Ovary (tissue), 9 donors: ENCODE measurements around the gene CNN1. TPM values are rescaled to one million over a fixed set of nuclear protein-coding genes. Genes with fewer than 3 reads are reported as not detected.

Experiments
- DNase-seq, 5 donors: peaks; one replicate each; pipeline ENCODE4 v3.0.0-alpha.2; 2019 to 2020
- H3K27ac ChIP-seq, 2 donors: fragments of 200-600 bp; one replicate each; pipeline versions ENCODE4 v1.5.1 to v1.8.0; 2019 to 2022
- H3K27me3 ChIP-seq: fragments of 200-600 bp; one replicate; pipeline ENCODE4 v1.8.0; 2022
- H3K36me3 ChIP-seq: fragments of 200-600 bp; sonication (generic); one replicate; pipeline ENCODE4 v1.5.1; 2019
- H3K4me1 ChIP-seq: one replicate; pipeline ENCODE4 v1.8.1; 2013; ENCODE audit warnings: mild to moderate bottlenecking, moderate library complexity; ENCODE audit not compliant: insufficient read depth
- H3K4me3 ChIP-seq: fragments of 200-600 bp; sonication (generic); one replicate; pipeline ENCODE4 v1.5.1; 2017
- H3K9me3 ChIP-seq, 2 donors: fragments of 200-600 bp in 1 of 2; sonication (generic) in 1 of 2; one replicate each; pipeline versions ENCODE4 v1.5.1 to v1.8.1; 2013 to 2019; ENCODE audit warnings: mild to moderate bottlenecking in 1 of 2, moderate library complexity in 1 of 2
- EP300 ChIP-seq: sonication (generic); formaldehyde crosslinking; IDR thresholded peaks from one replicate; pipeline ENCODE4 v1.6.1; 2017; ENCODE audit warnings: antibody characterized with exemption
- POLR2A ChIP-seq: fragments of 450-650 bp; IDR thresholded peaks from one replicate; pipeline ENCODE4 v1.6.1; 2017; ENCODE audit warnings: antibody characterized with exemption, mild to moderate bottlenecking, moderate library complexity
- WGBS, 3 donors: extraction: QIAGEN DNeasy Blood & Tissue Kit in 1 of 3; methylation state at CpG; one replicate each; pipeline versions ENCODE4 v1.1.5 to v1.1.7; 2013 to 2017; 5-methylcytosine and 5-hydroxymethylcytosine counted together
- intact Hi-C, 4 donors: fragments of 100-400 bp; cut with DNase I; formaldehyde crosslinking; loops; one replicate each; pipeline versions ENCODE4 v1.11.0 to v1.15.1; 2022 to 2023
- polyA plus RNA-seq, 2 donors: library from polyadenylated mRNA; stranded (reverse); fragments of 200-250 nt in 1 of 2; fragments of 350-450 nt in 1 of 2; fragmentation: Illumina TruSeq in 1 of 2; extraction: RNeasy Lipid Tissue Mini Kit (QIAGEN cat#74804) in 1 of 2; gene quantifications; one replicate each; pipeline ENCODE4 v1.2.3, GENCODE V29; 2013 to 2014
- total RNA-seq, 7 donors: library from RNA; depleted of rRNA in 2 of 7; stranded (reverse); fragments of >200 nt in 2 of 7; fragmentation: NEBNext Ultra II Directional in 3 of 7; extraction: Animal tissue kit (Norgen Biotek cat#: 25700) in 3 of 7; gene quantifications; one replicate each; pipeline versions ENCODE4 v1.1.0 to v1.2.4, GENCODE V29; 2016 to 2023
- TF ChIP-seq, protein P1 (sequence below), 3 donors: fragments of 450-650 bp in 2 of 3; fragments of 200-600 bp in 1 of 3; IDR thresholded peaks; one replicate each; pipeline versions ENCODE4 v1.5.1 to v1.8.0; 2016 to 2022; ENCODE audit warnings: antibody characterized with exemption in 3 of 3, mild to moderate bottlenecking in 1 of 3
- donor health status: DM: no; HTN: no; CAD: no; lungs with moderate emphysema.
- donor health status: DM: no; HTN: no; CAD: no.
- donor health status: Bipolar disorder and iron deficiency.
- donor health status: DM: yes; HTN: yes; CAD: no.
- donor health status: DM: no; HTN: no; CAD: no.
- donor health status: DM: yes; HTN: yes; CAD: no.

The CNN1 gene
- total and polyA plus RNA-seq, 9 donors: 13.9 to 725 (median 59.6) TPM

DNA sequence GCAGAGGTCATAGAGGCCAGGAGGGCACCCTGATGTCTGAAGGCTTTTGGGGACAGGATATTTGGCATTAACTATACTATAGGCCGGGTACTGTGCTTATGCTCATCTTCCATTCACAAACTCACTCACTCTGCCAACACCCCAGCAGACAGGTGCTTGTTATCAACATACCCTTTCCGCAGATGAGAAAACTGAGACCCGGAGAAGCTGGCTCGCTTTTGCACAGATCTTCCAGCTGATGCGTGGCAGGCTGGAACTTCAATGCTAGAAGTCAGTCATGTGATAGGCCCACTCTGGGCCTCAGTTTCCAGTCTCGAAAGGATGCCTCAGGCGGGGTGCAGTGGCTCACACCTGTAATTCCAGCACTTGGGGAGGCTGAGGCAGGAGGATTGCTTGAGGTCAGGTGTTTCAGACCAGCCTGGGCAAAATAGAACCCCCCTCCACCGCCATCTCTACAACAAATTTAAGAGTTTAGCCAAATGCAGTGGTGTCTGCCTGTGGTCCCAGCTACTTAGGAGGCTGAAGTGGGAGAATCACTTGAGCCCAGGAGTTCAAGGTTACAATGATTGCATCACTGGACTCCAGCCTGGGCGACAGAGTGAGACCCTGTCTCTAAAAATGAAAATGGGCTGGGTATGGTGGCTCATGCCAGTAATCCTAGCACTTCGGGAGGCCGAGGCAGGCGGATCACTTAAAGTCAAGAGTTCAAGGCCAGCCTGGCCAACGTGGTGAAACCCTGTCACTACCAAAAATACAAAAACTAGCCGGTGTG, 9.5 kb downstream of the CNN1 start:
- no peaks in the 10 kb centered on the region for H3K27me3 ChIP-seq
- H3K9me3 ChIP-seq: no peaks in the 10 kb centered on the region
- TF ChIP-seq, protein P1, sequence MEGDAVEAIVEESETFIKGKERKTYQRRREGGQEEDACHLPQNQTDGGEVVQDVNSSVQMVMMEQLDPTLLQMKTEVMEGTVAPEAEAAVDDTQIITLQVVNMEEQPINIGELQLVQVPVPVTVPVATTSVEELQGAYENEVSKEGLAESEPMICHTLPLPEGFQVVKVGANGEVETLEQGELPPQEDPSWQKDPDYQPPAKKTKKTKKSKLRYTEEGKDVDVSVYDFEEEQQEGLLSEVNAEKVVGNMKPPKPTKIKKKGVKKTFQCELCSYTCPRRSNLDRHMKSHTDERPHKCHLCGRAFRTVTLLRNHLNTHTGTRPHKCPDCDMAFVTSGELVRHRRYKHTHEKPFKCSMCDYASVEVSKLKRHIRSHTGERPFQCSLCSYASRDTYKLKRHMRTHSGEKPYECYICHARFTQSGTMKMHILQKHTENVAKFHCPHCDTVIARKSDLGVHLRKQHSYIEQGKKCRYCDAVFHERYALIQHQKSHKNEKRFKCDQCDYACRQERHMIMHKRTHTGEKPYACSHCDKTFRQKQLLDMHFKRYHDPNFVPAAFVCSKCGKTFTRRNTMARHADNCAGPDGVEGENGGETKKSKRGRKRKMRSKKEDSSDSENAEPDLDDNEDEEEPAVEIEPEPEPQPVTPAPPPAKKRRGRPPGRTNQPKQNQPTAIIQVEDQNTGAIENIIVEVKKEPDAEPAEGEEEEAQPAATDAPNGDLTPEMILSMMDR (IDR thresholded peaks at IDR 0.05): no peak
- no peak for TF ChIP-seq EP300
- no peak for TF ChIP-seq POLR2A
- no peaks in the 10 kb centered on the region for H3K36me3 ChIP-seq
- WGBS, 3 donors: 69 to 81% (median 74%) methylated on average over 14 of the region's 14 CpGs
- intact Hi-C loops: no loop called here
- no peak overlapping the region for H3K4me3 ChIP-seq
- DNase-seq: peak in 2 of 5 donors; percentile 18 to 26
- no peak overlapping the region for H3K27ac ChIP-seq
- no peaks in the 10 kb centered on the region for H3K4me1 ChIP-seq

DNA sequence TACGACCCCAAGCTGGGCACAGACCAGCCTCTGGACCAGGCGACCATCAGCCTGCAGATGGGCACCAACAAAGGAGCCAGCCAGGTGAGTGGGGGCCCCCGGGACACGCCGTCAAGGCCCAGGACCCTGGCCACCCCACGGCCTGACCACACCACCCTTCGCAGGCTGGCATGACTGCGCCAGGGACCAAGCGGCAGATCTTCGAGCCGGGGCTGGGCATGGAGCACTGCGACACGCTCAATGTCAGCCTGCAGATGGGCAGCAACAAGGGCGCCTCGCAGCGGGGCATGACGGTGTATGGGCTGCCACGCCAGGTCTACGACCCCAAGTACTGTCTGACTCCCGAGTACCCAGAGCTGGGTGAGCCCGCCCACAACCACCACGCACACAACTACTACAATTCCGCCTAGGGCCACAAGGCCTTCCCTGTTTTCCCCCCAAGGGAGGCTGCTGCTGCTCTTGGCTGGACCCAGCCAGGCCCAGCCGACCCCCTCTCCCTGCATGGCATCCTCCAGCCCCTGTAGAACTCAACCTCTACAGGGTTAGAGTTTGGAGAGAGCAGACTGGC, 10.8 kb downstream of the CNN1 start:
- no peaks in the 10 kb centered on the region for H3K36me3 ChIP-seq
- intact Hi-C loops: no loop called here
- H3K4me3 ChIP-seq: no peak overlapping the region
- no peak overlapping the region for H3K27ac ChIP-seq
- DNase-seq: peak in 1 of 5 donors; percentile 33
- TF ChIP-seq POLR2A (no peak), EP300 (no peak)
- TF ChIP-seq, protein P1 (IDR thresholded peaks at IDR 0.05): no peak
- no peaks in the 10 kb centered on the region for H3K4me1 ChIP-seq
- 88 to 92% (median 92%) methylated on average over 17 to 24 of the region's 24 CpGs for WGBS, 3 donors
- no peaks in the 10 kb centered on the region for H3K27me3 ChIP-seq
- no peaks in the 10 kb centered on the region for H3K9me3 ChIP-seq

DNA sequence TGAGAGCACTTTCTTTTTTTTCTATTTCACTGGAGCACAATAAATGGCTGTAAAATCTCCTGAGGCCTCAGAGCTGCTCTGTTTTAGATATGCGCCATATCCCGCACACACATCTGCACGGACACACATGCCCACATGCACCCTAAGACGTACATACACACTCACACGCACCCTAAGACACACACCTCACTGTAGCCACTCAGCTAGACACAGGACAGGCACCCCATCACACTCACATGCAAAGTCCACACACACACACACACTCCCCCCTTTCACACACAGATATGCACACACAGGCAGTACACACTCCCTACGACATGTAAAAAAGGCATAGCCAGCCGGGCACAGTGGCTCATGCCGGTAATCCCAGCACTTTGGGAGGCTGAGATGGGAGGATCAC, 11.6 kb downstream of the CNN1 start:
- WGBS, 3 donors: 89 to 93% (median 90%) methylated on average over 8 of the region's 8 CpGs
- no peak for DNase-seq
- Histone ChIP-seq H3K27ac (no peak overlapping the region), H3K36me3 (no peaks in the 10 kb centered on the region), H3K9me3 (no peaks in the 10 kb centered on the region), H3K4me1 (no peaks in the 10 kb centered on the region), H3K4me3 (no peak overlapping the region), H3K27me3 (no peaks in the 10 kb centered on the region)
- TF ChIP-seq EP300: no peak
- TF ChIP-seq POLR2A: no peak
- TF ChIP-seq, protein P1 (IDR thresholded peaks at IDR 0.05): no peak
- intact Hi-C loops: no loop called here

DNA sequence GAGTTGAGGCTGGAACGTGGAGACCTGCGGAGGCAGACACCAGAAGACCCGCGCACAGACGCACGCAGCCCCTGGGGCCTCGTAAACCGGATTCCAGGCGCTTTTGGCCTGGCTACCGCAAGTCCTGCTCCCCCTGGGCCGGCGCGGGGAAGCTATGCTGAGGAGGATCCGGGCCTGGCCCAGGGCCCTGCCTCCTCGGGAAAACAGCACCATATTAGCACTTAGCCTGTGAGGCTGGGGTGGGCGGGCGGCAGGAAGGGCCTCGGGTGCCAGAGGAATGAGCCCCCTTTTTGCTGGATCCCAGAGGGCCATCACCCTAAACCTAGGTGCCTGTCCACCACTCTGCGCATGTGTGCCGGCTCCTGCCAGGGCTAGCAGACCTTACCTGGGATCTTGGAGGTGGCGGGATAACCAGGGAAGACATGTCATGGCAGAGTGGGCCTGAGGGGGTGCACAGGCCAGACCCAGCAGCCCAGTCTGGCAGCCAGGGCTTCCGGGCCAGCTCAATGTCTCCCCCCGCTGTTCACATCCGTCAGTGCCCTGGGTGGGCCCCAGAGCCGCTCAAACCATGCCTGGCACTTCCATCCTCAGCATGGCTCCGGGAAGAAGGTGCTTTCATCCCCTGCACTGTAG, 13.1 kb downstream of the CNN1 start:
- WGBS, 3 donors: 31 to 36% (median 32%) methylated on average over 19 to 26 of the region's 26 CpGs
- Histone ChIP-seq H3K4me3 (peak overlapping the region; percentile 29), H3K27me3 (no peaks in the 10 kb centered on the region), H3K4me1 (no peaks in the 10 kb centered on the region), H3K36me3 (no peaks in the 10 kb centered on the region), H3K9me3 (no peaks in the 10 kb centered on the region), H3K27ac (peak overlapping the region; percentile 75 to 76)
- peak; percentile 43 to 83 (median 60) for DNase-seq
- intact Hi-C loops: no loop called here
- no peak for TF ChIP-seq POLR2A
- TF ChIP-seq, protein P1 (IDR thresholded peaks at IDR 0.05): peak in 1 of 3 donors; percentile 34
